22Rv1 (cell line): ENCODE data around the gene HAVCR2.

Experiments used
- CTCF ChIP-seq: fragments of 450-650 bp; IDR thresholded peaks from 2 replicates; pipeline ENCODE4 v1.5.1; 2017; ENCODE audit warnings: mild to moderate bottlenecking
- ZFX ChIP-seq: fragments of 450-650 bp; IDR thresholded peaks from 2 replicates; pipeline ENCODE4 v1.6.1; 2017; ENCODE audit warnings: antibody characterized with exemption, borderline replicate concordance

GRCh38 chr5:157067005-157067404 lies 41.8 kb downstream of the HAVCR2 start:
- TF ChIP-seq CTCF (no peak), ZFX (no peak)
